GM23248 (cell line): ENCODE measurements around the gene CHCHD3.

Experiments used
- EZH2 ChIP-seq: fragments of 200-600 bp; sonication (generic); IDR thresholded peaks from 2 replicates; pipeline ENCODE4 v1.6.1; 2018; ENCODE audit warnings: antibody characterized with exemption, mild to moderate bottlenecking; ENCODE audit not compliant: insufficient read depth, poor library complexity, severe bottlenecking
- EZH2phosphoT487 ChIP-seq: fragments of 200-600 bp; sonication (generic); IDR thresholded peaks from 2 replicates; pipeline ENCODE4 v1.6.1; 2018; ENCODE audit warnings: antibody characterized with exemption, moderate library complexity, mild to moderate bottlenecking, low read depth; ENCODE audit not compliant: insufficient read depth

GRCh38 chr7:133016604-133017003 lies 65.3 kb downstream of the CHCHD3 start:
- no peak for TF ChIP-seq EZH2
- TF ChIP-seq EZH2phosphoT487: no peak
